ENCODE results near the gene SFMBT2. TPM values are rescaled to one million over a fixed set of nuclear protein-coding genes. Genes with fewer than 3 reads are reported as not detected.

The SFMBT2 gene
- total RNA-seq, 1 experiment from 2014 or later, result 0.02 TPM

DNA sequence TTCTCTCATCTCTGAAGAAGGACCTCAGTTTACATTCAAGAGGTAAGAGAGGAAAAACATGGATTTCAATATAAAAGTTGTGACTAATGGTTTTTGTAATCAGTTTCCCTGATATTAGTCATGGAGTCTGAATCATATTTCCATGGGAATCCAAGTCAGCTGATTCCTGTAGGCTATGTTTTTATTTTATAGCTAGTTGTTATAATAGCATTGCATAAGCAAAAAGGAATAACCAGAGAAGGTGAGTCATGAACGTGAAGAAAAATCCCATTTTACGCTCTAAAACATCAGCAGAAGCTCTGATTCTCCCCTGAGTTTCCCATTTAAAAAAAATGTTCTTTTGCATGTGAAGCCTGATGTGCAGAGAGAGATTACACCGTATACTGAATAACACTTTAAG, 299.3 kb downstream of the SFMBT2 start:
- no TSS peak for BruUV-seq (replicated peaks)
- Histone ChIP-seq H3K27ac (ENCODE audit: low read depth, low read length) (no peak overlapping the region), H3K27me3 (ENCODE audit: insufficient read depth, low read length) (no peaks in the 10 kb centered on the region), H3K9me2 (ENCODE audit: insufficient read depth) (no peaks in the 10 kb centered on the region), H3K4me2 (ENCODE audit: low read length) (no peak overlapping the region), H3K9me3 (ENCODE audit: control insufficient read depth in 1 of 2, insufficient read depth in 1 of 2, low read depth in 1 of 2, low read length in 2 of 2) (no peaks in the 10 kb centered on the region), H4K20me1 (ENCODE audit: insufficient read depth) (no peaks in the 10 kb centered on the region), H3K79me2 (ENCODE audit: insufficient read depth, low read length) (no peaks in the 10 kb centered on the region), H3K36me3 (ENCODE audit: control insufficient read depth in 1 of 2, insufficient read depth in 2 of 2, low read length in 2 of 2) (no peaks in the 10 kb centered on the region), H3K4me3 (replicated peaks in 1 of 2; ENCODE audit: low read depth in 1 of 2, low read length in 2 of 2) (no peak overlapping the region), H2AFZ (ENCODE audit: low read depth, low read length, poor library complexity, severe bottlenecking) (no peak overlapping the region), H3K4me1 (ENCODE audit: control insufficient read depth in 1 of 2, insufficient read depth in 2 of 2, low read length in 2 of 2) (no peaks in the 10 kb centered on the region), H3K9ac (ENCODE audit: low read length) (no peak overlapping the region)
- no peak for TF ChIP-seq ELF1 (IDR thresholded peaks at IDR 0.05; ENCODE audit: borderline replicate concordance, low read depth)
- no peak for TF ChIP-seq ATF3 (IDR thresholded peaks at IDR 0.05)
- TF ChIP-seq SRF (IDR thresholded peaks at IDR 0.05; ENCODE audit: low read depth), result no peak
- no peak for TF ChIP-seq ZNF274 (IDR thresholded peaks at IDR 0.05; ENCODE audit: low read depth, low read length)
- no peak for TF ChIP-seq SIN3A (IDR thresholded peaks at IDR 0.05; ENCODE audit: low read depth)
- TF ChIP-seq EZH2 (IDR thresholded peaks at IDR 0.05), result no peak
- no peak for TF ChIP-seq EGR1 (IDR thresholded peaks at IDR 0.05; ENCODE audit: low read depth)
- TF ChIP-seq, protein P1, sequence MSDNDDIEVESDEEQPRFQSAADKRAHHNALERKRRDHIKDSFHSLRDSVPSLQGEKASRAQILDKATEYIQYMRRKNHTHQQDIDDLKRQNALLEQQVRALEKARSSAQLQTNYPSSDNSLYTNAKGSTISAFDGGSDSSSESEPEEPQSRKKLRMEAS (IDR thresholded peaks at IDR 0.05), result no peak
- no peak for TF ChIP-seq ZFX (IDR thresholded peaks at IDR 0.05)
- POLR2A ChIA-PET, result no interaction called here
- RAD21 ChIA-PET (ENCODE audit: low non-redundant PET in 1 of 2, low total read pairs in 2 of 2, uncharacterized antibody in 2 of 2, unreplicated experiment in 2 of 2), result no interaction called here
- intact Hi-C loops (cut with micrococcal nuclease), result no loop called here
- CTCF ChIA-PET, result interaction anchor here (1.5 kb wide), 1 partner anchor 10 kb away, joined by 6 read pairs; no protein-coding TSS in a partner anchor
- DNase-seq (ENCODE audit: low read depth, low spot score), result no peak
- ATAC-seq, result no peak

- Histone ChIP-seq H3K9ac (ENCODE audit: low read length) (no peak overlapping the region), H3K4me2 (ENCODE audit: low read length) (no peak overlapping the region), H3K36me3 (ENCODE audit: control insufficient read depth in 1 of 2, insufficient read depth in 2 of 2, low read length in 2 of 2) (no peaks in the 10 kb centered on the region), H4K20me1 (ENCODE audit: insufficient read depth) (no peaks in the 10 kb centered on the region), H2AFZ (ENCODE audit: low read depth, low read length, poor library complexity, severe bottlenecking) (no peak overlapping the region), H3K27me3 (ENCODE audit: insufficient read depth, low read length) (no peaks in the 10 kb centered on the region), H3K9me3 (ENCODE audit: control insufficient read depth in 1 of 2, insufficient read depth in 1 of 2, low read depth in 1 of 2, low read length in 2 of 2) (no peaks in the 10 kb centered on the region), H3K4me1 (ENCODE audit: control insufficient read depth in 1 of 2, insufficient read depth in 2 of 2, low read length in 2 of 2) (no peaks in the 10 kb centered on the region), H3K9me2 (ENCODE audit: insufficient read depth) (no peaks in the 10 kb centered on the region), H3K27ac (ENCODE audit: low read depth, low read length) (no peak overlapping the region), H3K79me2 (ENCODE audit: insufficient read depth, low read length) (no peaks in the 10 kb centered on the region), H3K4me3 (replicated peaks in 1 of 2; ENCODE audit: low read depth in 1 of 2, low read length in 2 of 2) (no peak overlapping the region)
- DNase-seq (ENCODE audit: low read depth, low spot score) (no peak), ATAC-seq (no peak)
- CTCF ChIA-PET, result interaction anchor here (1.5 kb wide), 1 partner anchor 10 kb away, joined by 6 read pairs; no protein-coding TSS in a partner anchor
- POLR2A ChIA-PET, result no interaction called here
- RAD21 ChIA-PET (ENCODE audit: low non-redundant PET in 1 of 2, low total read pairs in 2 of 2, uncharacterized antibody in 2 of 2, unreplicated experiment in 2 of 2), result no interaction called here
- intact Hi-C loops (cut with micrococcal nuclease), result no loop called here
- no peak for TF ChIP-seq SRF (IDR thresholded peaks at IDR 0.05; ENCODE audit: low read depth)
- TF ChIP-seq CEBPB (IDR thresholded peaks at IDR 0.05; ENCODE audit: low read depth), result no peak
- TF ChIP-seq JUND (IDR thresholded peaks at IDR 0.05), result no peak
- TF ChIP-seq POLR2A (IDR thresholded peaks at IDR 0.05; ENCODE audit: borderline replicate concordance, extremely low read depth, insufficient read depth, insufficient read length), result no peak
- TF ChIP-seq TCF7L2 (IDR thresholded peaks at IDR 0.05; ENCODE audit: borderline replicate concordance, extremely low read depth, insufficient read depth, insufficient read length), result no peak
- no peak for TF ChIP-seq FOSL1 (IDR thresholded peaks at IDR 0.05; ENCODE audit: low read depth)
- TF ChIP-seq RAD21 (IDR thresholded peaks at IDR 0.05; ENCODE audit: low read depth), result no peak
- BruUV-seq (replicated peaks), result no TSS peak
These were observed 299.7 kb downstream of the SFMBT2 start for GRCh38 chr10:7111089-7111488.

Measured in HCT116 (cell line).